MV-4-11 (cell line): ENCODE measurements around the gene CPM.

ENCODE experiments used
- DNase-seq: peaks from one replicate; lab custom pipeline; 2025; lab: John Stamatoyannopoulos, UW

CPM gene

DNA sequence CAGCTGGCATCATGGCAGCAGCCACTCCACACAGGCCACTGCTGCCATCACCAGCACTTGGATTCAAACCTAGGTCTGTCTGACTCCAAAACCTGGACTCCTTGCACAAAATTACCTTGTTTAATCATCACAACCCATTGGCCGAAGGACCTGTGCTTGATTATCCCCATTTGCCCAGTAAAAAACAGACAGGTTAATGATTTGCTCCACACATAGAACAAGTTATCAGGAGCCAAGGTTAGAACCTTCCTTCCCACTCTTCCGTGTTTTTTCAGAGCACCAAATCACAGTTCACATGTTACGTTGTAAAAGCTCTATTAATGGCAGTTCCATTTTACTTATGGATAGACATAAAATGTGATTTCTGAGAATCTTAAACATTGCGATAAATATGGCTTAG, 23.5 kb upstream of the CPM start:
- no peak for DNase-seq

DNA sequence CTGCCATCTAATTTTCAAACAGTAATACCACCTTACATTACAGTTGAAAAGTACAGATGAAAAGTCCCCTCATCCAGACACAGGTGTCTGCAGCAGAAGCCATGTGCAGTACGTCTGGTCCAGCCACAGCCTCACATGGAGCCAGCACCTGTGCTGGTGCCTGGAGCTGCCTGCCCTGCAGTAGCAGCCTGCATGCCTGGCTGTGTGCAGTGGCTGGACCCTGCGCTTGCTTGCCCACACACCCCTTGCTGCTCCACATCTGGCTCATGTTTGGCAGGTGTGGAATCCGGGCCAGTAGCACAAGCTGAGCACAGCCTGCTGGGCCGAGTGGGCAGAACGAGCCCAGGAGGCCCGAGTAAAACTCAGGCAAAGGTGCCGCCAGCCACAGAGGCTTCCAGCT, 21.8 kb upstream of the CPM start:
- DNase-seq = no peak

GRCh38 chr12:68953536-68953935, 20.6 kb upstream of the CPM start:
- peak; percentile 37 for DNase-seq

DNA sequence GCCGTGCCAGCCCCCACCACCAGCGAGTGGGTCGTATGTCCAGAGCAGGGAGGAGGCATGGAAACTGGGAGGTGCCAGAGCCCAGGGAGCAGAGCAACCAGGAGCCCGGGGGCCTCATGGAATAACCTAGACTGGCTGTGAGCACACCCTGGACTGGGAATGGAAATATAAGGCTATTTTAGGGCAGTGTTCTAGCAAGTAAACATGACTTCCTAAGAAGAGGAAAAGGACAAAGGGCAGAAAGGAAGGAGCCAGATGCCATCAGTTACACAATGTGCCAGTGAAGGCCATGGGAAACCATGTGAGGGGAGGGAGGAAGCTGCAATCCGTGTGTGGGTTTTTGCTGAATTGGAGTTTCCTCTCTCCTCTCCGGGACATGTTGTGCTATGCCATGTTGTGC, 18.7 kb upstream of the CPM start:
- DNase-seq = peak; percentile 64

- no peak for DNase-seq
Measured at GRCh38 chr12:68950511-68950910, 17.5 kb upstream of the CPM start.

DNA sequence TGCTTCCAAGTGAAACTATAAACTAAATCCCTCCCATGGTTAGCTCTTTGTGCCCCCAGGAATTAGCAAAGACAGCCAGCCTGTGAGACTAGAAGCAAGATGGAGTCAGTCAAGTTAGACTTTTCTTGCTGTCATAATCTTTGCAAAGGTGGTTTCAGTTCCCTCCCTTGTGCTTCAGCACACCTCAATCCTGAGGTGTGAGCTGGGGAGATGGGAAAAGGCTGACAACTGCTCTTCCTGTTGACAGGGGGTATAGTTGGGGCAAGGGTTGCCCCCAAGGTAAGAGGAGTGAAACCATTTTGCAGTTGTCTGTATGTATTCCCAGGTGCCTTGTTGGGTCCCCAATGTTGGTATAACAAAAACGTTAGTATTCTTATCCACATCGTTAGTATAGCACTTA, 12.3 kb upstream of the CPM start:
- DNase-seq = no peak

- no peak for DNase-seq
Measured at GRCh38 chr12:68944296-68945076, 11.5 kb upstream of the CPM start.

- no peak for DNase-seq
Measured at GRCh38 chr12:68943848-68944247, 10.9 kb upstream of the CPM start.

DNA sequence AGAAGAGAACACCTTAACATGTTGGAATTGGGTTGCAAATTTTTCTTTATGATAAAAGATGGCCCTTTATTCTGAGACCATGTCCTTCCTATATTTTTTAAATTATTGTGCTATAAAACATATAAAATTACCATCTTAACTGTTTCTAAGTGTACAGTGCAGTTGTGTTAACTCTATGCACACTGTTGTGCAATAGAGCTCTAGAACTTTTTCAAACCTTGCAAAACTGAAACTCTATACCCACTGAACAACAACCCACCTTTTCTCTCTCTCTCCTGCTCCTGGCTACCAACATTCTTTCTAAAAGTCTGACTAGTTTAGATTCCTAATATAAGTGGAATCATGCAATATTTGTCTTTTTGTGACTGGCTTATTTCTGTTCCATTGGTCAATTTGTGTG, 7.8 kb upstream of the CPM start:
- DNase-seq = no peak

DNA sequence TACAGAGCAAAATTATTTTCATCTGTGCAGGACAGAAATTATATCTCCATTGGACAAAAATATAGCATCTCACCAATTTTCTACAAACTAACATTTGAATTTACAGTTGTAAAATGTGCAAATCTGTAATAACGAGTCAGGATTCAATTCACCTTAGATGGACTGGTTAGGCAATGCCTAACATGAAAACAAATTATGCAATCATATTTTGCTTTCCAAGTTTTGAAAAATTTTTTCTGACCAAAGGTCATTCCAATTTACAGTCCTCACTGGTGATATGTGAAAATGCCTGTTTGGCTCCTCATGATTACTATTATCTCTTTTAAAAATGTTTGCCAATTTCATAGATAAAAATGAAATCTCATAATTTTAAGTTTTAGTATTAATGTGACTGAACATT, 6.5 kb upstream of the CPM start:
- no peak for DNase-seq

- no peak for DNase-seq
Measured at GRCh38 chr12:68934392-68934791, 1.4 kb upstream of the CPM start.

GRCh38 chr12:68932128-68932960, 627 bp downstream of the CPM start:
- DNase-seq = peak; percentile 90

GRCh38 chr12:68930178-68930577, 2.8 kb downstream of the CPM start:
- DNase-seq = no peak

DNA sequence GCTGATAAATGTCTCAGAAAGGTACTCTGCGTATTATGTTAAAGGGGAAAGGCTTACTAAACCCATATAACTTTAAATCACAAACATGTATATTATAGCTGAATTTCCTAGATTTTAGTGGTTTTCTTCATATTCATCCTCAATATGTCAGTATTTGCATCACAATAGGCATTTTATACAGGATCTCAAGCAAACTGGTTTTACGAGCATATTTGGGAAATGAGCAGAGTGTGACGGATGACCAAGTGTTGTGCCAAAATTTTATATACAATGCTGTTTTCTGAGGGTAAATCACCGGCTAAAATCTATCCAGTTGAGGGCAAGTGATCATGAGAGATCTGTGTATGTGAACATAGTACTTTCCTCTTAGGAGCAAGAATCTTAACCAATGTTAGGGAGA, 8.4 kb downstream of the CPM start:
- DNase-seq = no peak

DNA sequence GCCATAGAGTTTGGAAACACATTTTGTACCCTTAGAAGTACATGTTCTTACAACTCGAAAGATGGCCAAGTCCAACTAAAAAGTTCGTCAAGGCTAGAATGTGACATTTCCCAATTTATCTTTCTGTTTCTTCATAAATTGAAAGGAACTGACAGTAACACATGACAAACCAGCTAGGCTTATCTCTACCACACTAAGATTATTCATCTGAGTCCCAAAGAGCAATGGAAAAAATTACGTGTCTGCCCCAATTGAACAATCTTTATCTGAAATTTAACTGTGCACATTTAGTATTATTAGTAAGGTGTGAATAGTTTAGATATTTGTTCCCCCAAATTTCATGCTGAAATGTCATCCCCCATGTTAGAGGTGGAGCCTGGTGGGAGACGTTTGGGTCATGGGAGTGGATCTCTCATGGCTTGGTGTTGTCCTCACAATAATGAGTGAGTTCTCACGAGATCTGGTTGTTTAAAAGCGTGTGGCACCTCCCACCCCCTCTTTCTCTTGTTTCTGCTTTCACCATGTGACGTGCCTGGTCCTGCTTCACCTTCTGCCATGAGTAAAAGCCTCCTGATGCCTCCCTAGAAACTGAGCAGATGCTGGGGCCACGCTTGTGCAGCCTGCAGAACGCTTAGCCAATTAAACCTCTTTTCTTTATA, 13.3 kb downstream of the CPM start:
- no peak for DNase-seq

DNA sequence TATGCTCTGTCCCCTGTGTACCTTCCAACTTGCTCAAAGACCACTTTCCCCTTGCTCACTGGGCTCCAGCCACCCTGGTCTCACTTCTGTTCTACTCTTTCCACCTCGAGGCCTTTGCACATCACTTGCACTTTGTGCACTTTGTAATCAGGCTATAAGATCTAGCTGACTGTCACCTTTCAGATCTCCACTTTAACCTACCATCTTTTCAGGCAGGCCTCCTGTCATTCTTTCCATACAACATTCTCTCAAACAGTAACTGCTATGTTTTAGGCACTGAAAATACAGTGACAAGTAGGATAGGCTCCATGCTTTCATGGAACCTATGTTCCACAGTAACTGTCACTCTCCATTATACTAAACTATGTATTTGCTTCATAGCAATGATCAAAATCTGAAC, 14.0 kb downstream of the CPM start:
- DNase-seq = no peak

- peak; percentile 81 for DNase-seq
Measured at GRCh38 chr12:68915055-68915454, 17.9 kb downstream of the CPM start.

DNA sequence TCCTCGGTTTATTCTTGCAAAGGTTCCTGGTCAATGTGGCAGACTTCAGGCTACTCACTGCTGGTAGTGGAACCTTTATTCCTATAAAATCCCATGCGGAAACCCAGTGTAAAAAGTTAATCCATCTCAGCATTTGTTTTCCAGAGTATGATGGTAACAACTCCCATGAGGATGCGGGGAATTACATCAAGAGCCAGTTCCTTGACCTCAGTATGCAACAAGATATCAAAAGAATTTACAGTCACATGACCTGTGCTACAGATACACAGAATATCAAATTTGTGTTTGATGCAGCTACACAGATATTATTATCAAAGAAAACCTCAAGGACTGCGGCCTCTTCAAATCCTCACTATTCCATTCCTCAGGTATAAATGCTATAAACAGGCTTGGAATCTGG, 19.3 kb downstream of the CPM start:
- no peak for DNase-seq

DNA sequence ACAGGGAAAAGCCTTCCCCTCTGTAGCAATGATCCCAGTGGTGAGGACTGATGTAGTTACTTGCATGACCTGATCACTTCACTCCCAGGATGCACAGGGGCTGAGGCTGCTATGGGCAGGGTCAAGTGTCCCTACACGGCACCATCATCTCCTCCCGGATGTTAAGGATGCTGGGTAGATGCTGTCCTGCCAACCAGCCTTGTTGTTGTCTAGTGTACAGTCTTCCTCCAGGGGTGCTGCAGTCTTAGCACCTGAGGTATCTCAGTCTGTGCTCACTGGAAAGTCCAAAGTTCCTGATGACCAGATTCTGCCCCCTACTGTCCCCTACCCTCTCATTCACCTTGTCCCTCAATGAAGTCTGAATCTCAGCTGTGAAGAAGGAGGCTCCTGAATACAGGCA, 20.1 kb downstream of the CPM start:
- no peak for DNase-seq

DNA sequence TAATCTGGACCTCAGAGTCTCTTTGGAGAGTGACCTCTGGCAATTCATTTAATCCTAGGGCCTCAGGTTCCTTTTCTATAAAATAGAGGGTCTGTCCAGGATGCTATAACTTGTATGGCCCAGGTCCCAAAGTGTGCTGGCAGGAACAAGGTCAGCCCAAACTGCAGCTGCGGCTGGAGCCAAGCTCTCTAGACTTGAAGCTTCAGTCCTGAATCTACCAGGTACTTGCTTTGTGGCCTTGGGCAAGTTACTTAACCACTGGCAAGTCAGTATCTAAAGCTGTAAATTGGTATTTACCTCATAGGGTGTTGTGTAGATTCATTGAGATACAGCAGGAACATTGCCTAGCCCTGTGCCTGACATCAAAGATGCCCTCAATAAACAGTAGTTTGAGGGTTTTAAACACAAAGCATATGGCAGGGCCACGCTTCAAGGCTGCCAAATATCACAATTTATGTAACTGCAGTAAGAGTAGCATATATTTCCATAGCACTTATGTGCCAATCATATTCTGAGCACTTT, 21.7 kb downstream of the CPM start:
- DNase-seq = no peak

DNA sequence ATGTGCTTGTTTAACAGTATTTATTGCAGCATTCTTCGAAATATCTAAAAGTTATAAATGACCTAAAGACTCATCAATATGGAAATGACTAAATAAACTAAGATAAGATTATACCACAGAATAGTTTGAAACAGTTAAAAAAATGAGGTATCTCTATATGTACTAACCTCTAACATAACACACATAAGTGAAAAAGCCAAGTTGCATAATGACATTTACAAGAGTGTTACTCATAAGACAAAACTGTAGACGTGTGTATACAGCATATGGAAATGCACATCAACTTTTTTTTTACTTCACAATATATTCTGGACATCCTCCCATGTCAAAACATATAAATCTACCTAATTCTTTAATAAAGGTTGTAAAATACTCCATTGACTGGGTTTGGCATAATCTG, 22.8 kb downstream of the CPM start:
- DNase-seq = peak; percentile 20

GRCh38 chr12:68908076-68908475, 24.9 kb downstream of the CPM start:
- no peak for DNase-seq

- no peak for DNase-seq
Measured at GRCh38 chr12:68905733-68906132, 27.2 kb downstream of the CPM start.
